ENCODE results near the gene TSGA10. TPM values are rescaled to one million over a fixed set of nuclear protein-coding genes. Genes with fewer than 3 reads are reported as not detected.

TSGA10 gene
- total and polyA plus RNA-seq, 2 experiments from 2014 or later, result 6.4 to 24.2 TPM

GRCh38 chr2:99032786-99033185, 122.0 kb downstream of the TSGA10 start:
- Histone ChIP-seq H4K20me1 (replicated peaks; ENCODE audit: insufficient read depth) (no peaks in the 10 kb centered on the region), H3K27ac (ENCODE audit: low read depth) (no peak overlapping the region), H3K4me1 (ENCODE audit: insufficient read depth) (peaks cover 6% of the 10 kb centered on the region; the same call in 1 of the 2 replicates), H3F3A (replicated peaks; ENCODE audit: low read depth) (no peaks in the 10 kb centered on the region), H2AFZ (no peak overlapping the region), H3K4me2 (no peak overlapping the region), H3K4me3 (no peak overlapping the region), H3K27me3 (ENCODE audit: insufficient read depth) (no peaks in the 10 kb centered on the region), H3K9me2 (ENCODE audit: insufficient read depth) (no peaks in the 10 kb centered on the region), H3K36me3 (ENCODE audit: insufficient read depth) (no peaks in the 10 kb centered on the region), H3K79me2 (replicated peaks; ENCODE audit: insufficient read depth) (no peaks in the 10 kb centered on the region)
- Mint-ChIP-seq H3K4me3 (no peak overlapping the region), H3K36me3 (ENCODE audit: low read depth) (peaks cover 3% of the 10 kb centered on the region; the same call in 1 of the 3 replicates), H3K27ac (no peak overlapping the region), H3K27me3 (ENCODE audit: insufficient read depth, low read depth, poor library complexity) (peaks cover 1% of the 10 kb centered on the region), H3K4me1 (peaks cover 11% of the 10 kb centered on the region), H3K9me3 (no peaks in the 10 kb centered on the region)
- ATAC-seq (no peak), DNase-seq (ENCODE audit: low spot score) (no peak)
- TF ChIP-seq POLR2AphosphoS5 (IDR thresholded peaks at IDR 0.05; ENCODE audit: low read depth) (no peak), REST (IDR thresholded peaks at IDR 0.05; ENCODE audit: unreplicated experiment) (no peak), ZNF331 (CRISPR knock-in tag; IDR thresholded peaks at IDR 0.05; ENCODE audit: low read depth) (no peak), ZNF114 (CRISPR knock-in tag; IDR thresholded peaks at IDR 0.05) (no peak), ETS1 (IDR thresholded peaks at IDR 0.05) (no peak)

- H3K27ac ChIP-seq (ENCODE audit: low read depth), result no peak overlapping the region
- no peaks in the 10 kb centered on the region for H3K9me3 Mint-ChIP-seq
- no peak overlapping the region for H3K4me3 Mint-ChIP-seq
- peaks cover 3% of the 10 kb centered on the region; the same call in 1 of the 3 replicates for H3K36me3 Mint-ChIP-seq (ENCODE audit: low read depth)
- H3K27me3 ChIP-seq (ENCODE audit: insufficient read depth), result no peaks in the 10 kb centered on the region
- no peaks in the 10 kb centered on the region for H3K9me2 ChIP-seq (ENCODE audit: insufficient read depth)
- no peak overlapping the region for H2AFZ ChIP-seq
- H3K4me3 ChIP-seq, result no peak overlapping the region
- H3K4me2 ChIP-seq, result no peak overlapping the region
- TF ChIP-seq NANOG (IDR thresholded peaks at IDR 0.05; ENCODE audit: borderline replicate concordance), result no peak
- no peak for TF ChIP-seq ZNF462 (CRISPR knock-in tag; IDR thresholded peaks at IDR 0.05)
- TF ChIP-seq EZH2phosphoT487 (IDR thresholded peaks at IDR 0.05; ENCODE audit: unreplicated experiment), result no peak
- no peak for TF ChIP-seq JUNB (IDR thresholded peaks at IDR 0.05; ENCODE audit: unreplicated experiment)
- TF ChIP-seq CREB1 (CRISPR knock-in tag; IDR thresholded peaks at IDR 0.05; ENCODE audit: low read depth), result no peak
- no peak for TF ChIP-seq POLR2AphosphoS5 (IDR thresholded peaks at IDR 0.05; ENCODE audit: low read depth)
- no peaks in the 10 kb centered on the region for H4K20me1 ChIP-seq (replicated peaks; ENCODE audit: insufficient read depth)
- no peaks in the 10 kb centered on the region for H3F3A ChIP-seq (replicated peaks; ENCODE audit: low read depth)
- H3K4me1 Mint-ChIP-seq, result peaks cover 11% of the 10 kb centered on the region
- DNase-seq (ENCODE audit: low spot score), result no peak
- no peak overlapping the region for H3K27ac Mint-ChIP-seq
- H3K27me3 Mint-ChIP-seq (ENCODE audit: insufficient read depth, low read depth, poor library complexity), result peaks cover 1% of the 10 kb centered on the region
- no peaks in the 10 kb centered on the region for H3K79me2 ChIP-seq (replicated peaks; ENCODE audit: insufficient read depth)
- H3K4me1 ChIP-seq (ENCODE audit: insufficient read depth), result peaks cover 6% of the 10 kb centered on the region; the same call in 1 of the 2 replicates
- no peaks in the 10 kb centered on the region for H3K36me3 ChIP-seq (ENCODE audit: insufficient read depth)
- ATAC-seq, result no peak
These were observed 122.7 kb downstream of the TSGA10 start for GRCh38 chr2:99032001-99032400.

All from GM23338 (cell line).